Left lung (tissue), 10 donors: ENCODE measurements around the gene SRGAP2C. TPM values are rescaled to one million over a fixed set of nuclear protein-coding genes. Genes with fewer than 3 reads are reported as not detected.
"Not testable (repeated sequence)": the region's sequence is repeated elsewhere in the genome, so short reads cannot be mapped to it uniquely, and the experiment has no call there.

Experiments
- ATAC-seq: fragments of 200-7000 bp; cut with Tn5 transposase; one replicate; pipeline ENCODE4 v1.9.1; 2020; ENCODE audit warnings: moderate library complexity
- DNase-seq, 4 donors: peaks; one replicate each; pipeline ENCODE4 v3.0.0-alpha.2; 2013 to 2020
- H3K27ac ChIP-seq, 2 donors: fragments of 200-600 bp; sonication (generic) in 1 of 2; one replicate each; pipeline versions ENCODE4 v1.5.0 to v1.8.0; 2020 to 2021
- H3K27me3 ChIP-seq, 2 donors: fragments of 200-600 bp; sonication (generic) in 1 of 2; one replicate each; pipeline versions ENCODE4 v1.5.0 to v1.8.0; 2020 to 2021
- H3K36me3 ChIP-seq, 2 donors: fragments of 200-600 bp; sonication (generic) in 1 of 2; one replicate each; pipeline versions ENCODE4 v1.5.0 to v1.8.0; 2020 to 2021
- H3K4me1 ChIP-seq, 2 donors: fragments of 200-600 bp; one replicate each; pipeline ENCODE4 v1.8.0; 2021
- H3K4me3 ChIP-seq, 2 donors: fragments of 200-600 bp; sonication (generic) in 1 of 2; one replicate each; pipeline versions ENCODE4 v1.5.0 to v1.8.0; 2020 to 2021; ENCODE audit warnings: mild to moderate bottlenecking in 1 of 2
- H3K9me3 ChIP-seq, 2 donors: fragments of 200-600 bp; sonication (generic) in 1 of 2; one replicate each; pipeline versions ENCODE4 v1.5.0 to v1.8.0; 2020 to 2021
- intact Hi-C, 2 donors: fragments of 100-400 bp; cut with DNase I; formaldehyde crosslinking; loops; one replicate each; pipeline versions ENCODE4 v1.11.2 to v1.14.2; 2022
- polyA plus RNA-seq, 6 donors: library from polyadenylated mRNA; unstranded; fragments of 120-200 nt; gene quantifications; one replicate each; pipeline ENCODE4 v1.2.1, GENCODE V29; 2013; ENCODE audit not compliant: insufficient read length in 6 of 6
- total RNA-seq, 2 donors: library from RNA; stranded (reverse); fragmentation: NEBNext Ultra II Directional; extraction: Animal tissue kit (Norgen Biotek cat#: 25700); gene quantifications; one replicate each; pipeline ENCODE4 v1.2.1, GENCODE V29; 2021
- donor health status: DM: no; HTN: yes; CAD: no.
- donor health status: DM: no; HTN: no; CAD: no.

Gene SRGAP2C
- total and polyA plus RNA-seq, 8 donors: 13.9 to 28.1 (median 16.3) TPM

- intact Hi-C loops, H3K4me1 ChIP-seq, H3K36me3 ChIP-seq, H3K9me3 ChIP-seq, DNase-seq, H3K27ac ChIP-seq, ATAC-seq, H3K27me3 ChIP-seq, H3K4me3 ChIP-seq: not testable (repeated sequence)
Measured at GRCh38 chr1:121246399-121246798, 61.6 kb downstream of the SRGAP2C start.

GRCh38 chr1:121252656-121253055, 67.9 kb downstream of the SRGAP2C start:
- H3K27ac ChIP-seq, ATAC-seq, H3K27me3 ChIP-seq, H3K4me3 ChIP-seq, DNase-seq, H3K4me1 ChIP-seq, H3K9me3 ChIP-seq, H3K36me3 ChIP-seq, intact Hi-C loops: not testable (repeated sequence)

- H3K4me3 ChIP-seq, ATAC-seq, DNase-seq, intact Hi-C loops, H3K4me1 ChIP-seq, H3K27me3 ChIP-seq, H3K9me3 ChIP-seq, H3K36me3 ChIP-seq, H3K27ac ChIP-seq: not testable (repeated sequence)
Measured at GRCh38 chr1:121254618-121255017, 69.8 kb downstream of the SRGAP2C start.

GRCh38 chr1:121257632-121258031, 72.9 kb downstream of the SRGAP2C start:
- ATAC-seq, H3K36me3 ChIP-seq, H3K4me3 ChIP-seq, DNase-seq, H3K27ac ChIP-seq, H3K27me3 ChIP-seq, H3K4me1 ChIP-seq, intact Hi-C loops, H3K9me3 ChIP-seq: not testable (repeated sequence)

- H3K27me3 ChIP-seq, DNase-seq, H3K4me1 ChIP-seq, intact Hi-C loops, ATAC-seq, H3K36me3 ChIP-seq, H3K27ac ChIP-seq, H3K4me3 ChIP-seq, H3K9me3 ChIP-seq: not testable (repeated sequence)
Measured at GRCh38 chr1:121258134-121258533, 73.4 kb downstream of the SRGAP2C start.

GRCh38 chr1:121260205-121260604, 75.4 kb downstream of the SRGAP2C start:
- H3K4me3 ChIP-seq, intact Hi-C loops, H3K36me3 ChIP-seq, H3K9me3 ChIP-seq, H3K4me1 ChIP-seq, H3K27ac ChIP-seq, H3K27me3 ChIP-seq, DNase-seq: not testable (repeated sequence)
- ATAC-seq: peak; percentile 67

- H3K27ac ChIP-seq, H3K27me3 ChIP-seq, H3K36me3 ChIP-seq, intact Hi-C loops, DNase-seq, H3K9me3 ChIP-seq, H3K4me3 ChIP-seq, H3K4me1 ChIP-seq: not testable (repeated sequence)
- ATAC-seq: peak; percentile 72
Measured at GRCh38 chr1:121262163-121262562, 77.4 kb downstream of the SRGAP2C start.

- H3K4me3 ChIP-seq, H3K9me3 ChIP-seq, intact Hi-C loops, H3K4me1 ChIP-seq, H3K36me3 ChIP-seq, H3K27me3 ChIP-seq, H3K27ac ChIP-seq, DNase-seq: not testable (repeated sequence)
- ATAC-seq: peak; percentile 62
Measured at GRCh38 chr1:121263789-121264244, 79.0 kb downstream of the SRGAP2C start.

GRCh38 chr1:121267072-121267471, 82.3 kb downstream of the SRGAP2C start:
- H3K27me3 ChIP-seq, H3K36me3 ChIP-seq, H3K27ac ChIP-seq, H3K4me1 ChIP-seq, H3K4me3 ChIP-seq, intact Hi-C loops, H3K9me3 ChIP-seq, ATAC-seq, DNase-seq: not testable (repeated sequence)

GRCh38 chr1:121269309-121269708, 84.5 kb downstream of the SRGAP2C start:
- H3K4me1 ChIP-seq, ATAC-seq, H3K27me3 ChIP-seq, intact Hi-C loops, H3K27ac ChIP-seq, DNase-seq, H3K4me3 ChIP-seq, H3K9me3 ChIP-seq, H3K36me3 ChIP-seq: not testable (repeated sequence)

- intact Hi-C loops, H3K36me3 ChIP-seq, H3K9me3 ChIP-seq, DNase-seq, H3K27ac ChIP-seq, H3K27me3 ChIP-seq, H3K4me3 ChIP-seq, H3K4me1 ChIP-seq: not testable (repeated sequence)
- ATAC-seq: peak; percentile 51
Measured at GRCh38 chr1:121269973-121270372, 85.2 kb downstream of the SRGAP2C start.

GRCh38 chr1:121271143-121271715, 86.5 kb downstream of the SRGAP2C start:
- H3K27ac ChIP-seq, intact Hi-C loops, H3K36me3 ChIP-seq, H3K9me3 ChIP-seq, DNase-seq, H3K4me1 ChIP-seq, H3K27me3 ChIP-seq, H3K4me3 ChIP-seq: not testable (repeated sequence)
- peak; percentile 63 for ATAC-seq

GRCh38 chr1:121275435-121275834, 90.7 kb downstream of the SRGAP2C start:
- H3K4me3 ChIP-seq, DNase-seq, ATAC-seq, H3K4me1 ChIP-seq, intact Hi-C loops, H3K9me3 ChIP-seq, H3K27me3 ChIP-seq, H3K36me3 ChIP-seq, H3K27ac ChIP-seq: not testable (repeated sequence)

GRCh38 chr1:121278202-121278601, 93.4 kb downstream of the SRGAP2C start:
- ATAC-seq, H3K36me3 ChIP-seq, DNase-seq, H3K27me3 ChIP-seq, H3K4me3 ChIP-seq, H3K9me3 ChIP-seq, intact Hi-C loops, H3K4me1 ChIP-seq, H3K27ac ChIP-seq: not testable (repeated sequence)
